HT-29 (cell line): Measurements from ENCODE around the gene ATP8B1. TPM values are rescaled to one million over a fixed set of nuclear protein-coding genes. Genes with fewer than 3 reads are reported as not detected.

Experiments
- DNase-seq: peaks from one replicate; pipeline ENCODE4 v3.0.0-alpha.2; 2015; ENCODE audit warnings: low spot score
- small RNA-seq: library from RNA; depleted of rRNA; stranded (forward); fragments of <200 nt; gene quantifications from one replicate; pipeline ENCODE3, GENCODE V24; 2014
- total RNA-seq: library from RNA; depleted of rRNA; stranded (reverse); fragments of >200 nt; shearing (Covaris generic); gene quantifications from 2 replicates; pipeline ENCODE4 v1.2.3, GENCODE V29; 2014; rRNA removed

The ATP8B1 gene
- total RNA-seq, 1 experiment from 2014 or later = 25.8 TPM

GRCh38 chr18:57630002-57630753 lies 172.9 kb downstream of the ATP8B1 start:
- DNase-seq = peak; percentile 82

- DNase-seq = no peak
Measured at GRCh38 chr18:57629422-57629821, 173.7 kb downstream of the ATP8B1 start.

GRCh38 chr18:57627488-57627887 lies 175.6 kb downstream of the ATP8B1 start:
- DNase-seq = no peak

- peak; percentile 19 for DNase-seq
Measured at GRCh38 chr18:57624988-57625387, 178.1 kb downstream of the ATP8B1 start.

DNA sequence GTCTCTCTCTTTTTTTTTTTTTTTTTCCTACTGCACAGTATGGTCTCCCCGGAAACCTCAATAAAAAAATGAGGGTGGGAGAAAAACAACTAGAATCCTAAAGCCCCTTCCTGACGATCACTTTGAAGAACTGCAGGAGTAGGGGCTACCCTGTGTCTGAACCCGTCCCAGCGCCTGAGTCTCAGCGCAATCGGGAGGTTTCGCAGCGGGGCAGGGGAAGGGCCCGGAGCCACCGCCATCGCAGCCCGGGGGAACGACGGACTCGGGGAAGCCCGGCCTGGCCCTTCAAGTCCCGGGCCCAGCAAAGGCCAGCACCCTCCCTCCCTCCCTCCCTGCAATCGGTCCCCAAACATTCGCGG lies 181.9 kb downstream of the ATP8B1 start:
- DNase-seq = no peak

DNA sequence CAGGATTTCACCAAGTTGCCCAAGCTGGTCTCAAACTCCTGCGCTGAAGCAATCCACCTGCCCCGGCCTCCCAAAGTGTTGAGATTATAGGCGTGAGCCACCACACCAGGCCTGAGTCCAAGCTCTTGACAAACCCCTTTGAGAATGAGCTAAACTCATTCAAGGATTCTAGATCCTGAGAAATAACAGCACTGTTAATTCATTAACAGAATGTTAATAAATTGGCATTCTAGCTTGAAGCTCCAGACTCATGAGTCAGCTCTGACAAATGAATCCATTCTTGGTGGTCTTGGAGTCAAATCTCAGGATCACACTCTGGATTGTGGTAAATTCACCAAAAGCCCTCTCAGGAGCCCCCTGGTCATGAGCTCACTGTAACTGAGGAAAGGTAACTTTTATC lies 183.2 kb downstream of the ATP8B1 start:
- no peak for DNase-seq

- DNase-seq = no peak
Measured at GRCh38 chr18:57618910-57619309, 184.2 kb downstream of the ATP8B1 start.

GRCh38 chr18:57603871-57604270 lies 199.2 kb downstream of the ATP8B1 start:
- DNase-seq = no peak

Small RNAs within 50 kb of the gene (small RNA-seq; reads per million reads assigned to genes)
- gene RNU6-742P = not detected

Other genes starting within 250 kb of the ATP8B1 start
- gene FECH, start 216.6 kb downstream of the ATP8B1 start, total RNA-seq = 16.9 and 37.2 TPM in 2 replicates
- gene NARS1, start 181.5 kb downstream of the ATP8B1 start, total RNA-seq = 60.3 and 67.9 TPM in 2 replicates
- gene NEDD4L, start 240.9 kb upstream of the ATP8B1 start, total RNA-seq = 78.2 and 83.9 TPM in 2 replicates